Fibroblast of skin of right quadriceps (primary cell): ENCODE results near the gene C4orf33.
"Not testable (repeated sequence)": the region's sequence is repeated elsewhere in the genome, so short reads cannot be mapped to it uniquely, and the experiment has no call there.

ENCODE experiments used
- DNase-seq: peaks from one replicate; pipeline ENCODE4 v3.0.0-alpha.2; 2013

Gene C4orf33

GRCh38 chr4:129095811-129096454 is at the start of gene C4orf33:
Gene C4orf33 (plus strand): TSS chr4:129096152. CDS start chr4:129102611, 6,459 bp downstream.
- DNase-seq = peak; percentile 62

GRCh38 chr4:129059028-129059427 is 36.9 kb upstream of the C4orf33 start:
- DNase-seq = no peak

GRCh38 chr4:129062580-129062979 is 33.4 kb upstream of the C4orf33 start:
- DNase-seq = no peak

- no peak for DNase-seq
Observed at GRCh38 chr4:129063640-129064039, 32.3 kb upstream of the C4orf33 start.

- DNase-seq = peak; percentile 67
Observed at GRCh38 chr4:129064717-129065116, 31.2 kb upstream of the C4orf33 start.

- not testable (repeated sequence) for DNase-seq
Observed at GRCh38 chr4:129069537-129069936, 26.4 kb upstream of the C4orf33 start.

- DNase-seq = no peak
Observed at GRCh38 chr4:129077326-129077725, 18.6 kb upstream of the C4orf33 start.

GRCh38 chr4:129080129-129080528 is 15.8 kb upstream of the C4orf33 start:
- DNase-seq = no peak

- no peak for DNase-seq
Observed at GRCh38 chr4:129082302-129082701, 13.7 kb upstream of the C4orf33 start.

GRCh38 chr4:129085472-129085871 is 10.5 kb upstream of the C4orf33 start:
- DNase-seq = no peak

- DNase-seq = no peak
Observed at GRCh38 chr4:129087516-129087915, 8.4 kb upstream of the C4orf33 start.

- DNase-seq = peak; percentile 4
Observed at GRCh38 chr4:129092631-129093190, 3.2 kb upstream of the C4orf33 start.

- DNase-seq = peak; percentile 98
Observed at GRCh38 chr4:129093191-129093920, 2.6 kb upstream of the C4orf33 start, which contains the start of gene SCLT1. Gene SCLT1 (minus strand): TSS chr4:129093539. CDS start chr4:129093103, 436 bp downstream.

GRCh38 chr4:129094347-129094746 is 1.6 kb upstream of the C4orf33 start:
- no peak for DNase-seq

GRCh38 chr4:129098531-129099001 is 2.6 kb downstream of the C4orf33 start:
- DNase-seq = no peak

- no peak for DNase-seq
Observed at GRCh38 chr4:129109965-129110824, 14.2 kb downstream of the C4orf33 start.

- DNase-seq = no peak
Observed at GRCh38 chr4:129110931-129111330, 15.0 kb downstream of the C4orf33 start.

- no peak for DNase-seq
Observed at GRCh38 chr4:129111919-129112318, 16.0 kb downstream of the C4orf33 start.

- no peak for DNase-seq
Observed at GRCh38 chr4:129113434-129113833, 17.5 kb downstream of the C4orf33 start.

- DNase-seq = no peak
Observed at GRCh38 chr4:129113919-129114318, 18.0 kb downstream of the C4orf33 start.

GRCh38 chr4:129117705-129118104 is 21.8 kb downstream of the C4orf33 start:
- DNase-seq = no peak

- not testable (repeated sequence) for DNase-seq
Observed at GRCh38 chr4:129126614-129127013, 30.7 kb downstream of the C4orf33 start.

GRCh38 chr4:129129143-129129542 is 33.2 kb downstream of the C4orf33 start:
- no peak for DNase-seq
